Neuronal stem cell (in vitro differentiated cells): ENCODE measurements around the gene SPRTN.

Experiments
- DNase-seq: peaks from one replicate; pipeline ENCODE4 v3.0.0-alpha.2; 2013; ENCODE audit warnings: low spot score
- H2AFZ ChIP-seq: one replicate; pipeline ENCODE4 v1.6.1; 2013; ENCODE audit warnings: mild to moderate bottlenecking, low read length, inconsistent platforms
- H2AK5ac ChIP-seq: 2 replicates; pipeline ENCODE4 v1.6.1; 2013; ENCODE audit warnings: low read depth, mild to moderate bottlenecking, inconsistent platforms, low read length, moderate library complexity, mixed read lengths
- H2BK120ac ChIP-seq: 2 replicates; pipeline ENCODE4 v1.6.1; 2013; ENCODE audit warnings: low read depth, mild to moderate bottlenecking, inconsistent platforms, low read length, moderate library complexity, mixed read lengths
- H2BK12ac ChIP-seq: one replicate; pipeline ENCODE4 v1.6.1; 2013; ENCODE audit warnings: low read length, inconsistent platforms
- H2BK15ac ChIP-seq: 2 replicates; pipeline ENCODE4 v1.6.1; 2013; ENCODE audit warnings: mild to moderate bottlenecking, low read length, inconsistent platforms, mixed read lengths
- H2BK5ac ChIP-seq: one replicate; pipeline ENCODE4 v1.6.1; 2013; ENCODE audit warnings: inconsistent platforms, mild to moderate bottlenecking, low read length, moderate library complexity
- H3K14ac ChIP-seq: one replicate; pipeline ENCODE4 v1.6.1; 2013; ENCODE audit warnings: low read length, inconsistent platforms
- H3K18ac ChIP-seq: 2 replicates; pipeline ENCODE4 v1.6.1; 2013; ENCODE audit warnings: low read length, inconsistent platforms
- H3K23ac ChIP-seq: 2 replicates; pipeline ENCODE4 v1.6.1; 2013; ENCODE audit warnings: low read depth, mild to moderate bottlenecking, mixed read lengths, low read length, inconsistent platforms; ENCODE audit not compliant: poor library complexity
- H3K27ac ChIP-seq: replicated peaks from 3 replicates; pipeline ENCODE4 v1.5.1; 2013; ENCODE audit warnings: low read length, inconsistent platforms
- H3K27me3 ChIP-seq, 3 experiments: 2 replicates each; pipeline ENCODE4 v1.6.1; 2013; ENCODE audit warnings: low read length in 3 of 3, mild to moderate bottlenecking in 2 of 3, inconsistent platforms in 1 of 3, low read depth in 1 of 3, mixed read lengths in 1 of 3, moderate library complexity in 1 of 3; ENCODE audit not compliant: control insufficient read depth in 3 of 3, insufficient read depth in 3 of 3
- H3K36me3 ChIP-seq, 2 donors: replicated peaks in 1 of 2; 2 replicates each; pipeline ENCODE4 v1.6.1; 2013; ENCODE audit warnings: low read length in 2 of 2; ENCODE audit not compliant: control insufficient read depth in 2 of 2, insufficient read depth in 2 of 2
- H3K4ac ChIP-seq: 2 replicates; pipeline ENCODE4 v1.6.1; 2013; ENCODE audit warnings: inconsistent platforms, mild to moderate bottlenecking, low read length, moderate library complexity
- H3K4me1 ChIP-seq, 2 donors: 1 replicate in 1 of 2; 2 replicates in 1 of 2; pipeline ENCODE4 v1.6.1; 2013; ENCODE audit warnings: low read length in 2 of 2, low read depth in 1 of 2; ENCODE audit not compliant: control insufficient read depth in 2 of 2, insufficient read depth in 1 of 2
- H3K4me2 ChIP-seq: one replicate; pipeline ENCODE4 v1.6.1; 2013; ENCODE audit warnings: mild to moderate bottlenecking, low read length, inconsistent platforms; ENCODE audit not compliant: insufficient read depth, poor library complexity, severe bottlenecking
- H3K4me3 ChIP-seq, 2 donors: 2 replicates each; pipeline ENCODE4 v1.5.1; 2013; ENCODE audit warnings: low read length in 2 of 2, mild to moderate bottlenecking in 2 of 2, inconsistent platforms in 1 of 2, moderate library complexity in 1 of 2
- H3K79me1 ChIP-seq: one replicate; pipeline ENCODE4 v1.6.1; 2013; ENCODE audit warnings: low read depth, mild to moderate bottlenecking, inconsistent platforms, low read length, moderate library complexity
- H3K9ac ChIP-seq: one replicate; pipeline ENCODE4 v1.6.1; 2013; ENCODE audit warnings: mild to moderate bottlenecking, low read depth, low read length, inconsistent platforms; ENCODE audit not compliant: poor library complexity
- H3K9me3 ChIP-seq, 2 donors: replicated peaks in 1 of 2; 2 replicates each; pipeline versions ENCODE3 to v1.6.1; 2013; ENCODE audit warnings: low read length in 2 of 2, mild to moderate bottlenecking in 2 of 2, inconsistent platforms in 1 of 2, low read depth in 1 of 2, mixed read lengths in 1 of 2, moderate library complexity in 1 of 2; ENCODE audit not compliant: control insufficient read depth in 2 of 2, insufficient read depth in 1 of 2
- H4K8ac ChIP-seq: one replicate; pipeline ENCODE4 v1.6.1; 2013; ENCODE audit warnings: low read depth, mild to moderate bottlenecking, inconsistent platforms, low read length, moderate library complexity
- H4K91ac ChIP-seq: one replicate; pipeline ENCODE4 v1.6.1; 2013; ENCODE audit warnings: low read length, low read depth, mild to moderate bottlenecking, inconsistent platforms; ENCODE audit not compliant: poor library complexity
- WGBS, 2 donors: extraction: QIAGEN DNeasy Blood & Tissue Kit; methylation state at CpG; one replicate each; pipeline ENCODE4 v1.1.7; 2013; ENCODE audit warnings: missing lambda C conversion rate in 2 of 2, mixed read lengths in 1 of 2; ENCODE audit not compliant: insufficient read length in 2 of 2, insufficient replicate concordance in 1 of 2; ENCODE audit errors: extremely low coverage in 2 of 2; 5-methylcytosine and 5-hydroxymethylcytosine counted together

The SPRTN gene

GRCh38 chr1:231355171-231355570 is 17.1 kb downstream of the SPRTN start:
- Histone ChIP-seq H3K4ac (no peak overlapping the region), H3K4me3 (no peak overlapping the region), H3K4me1 (no peaks in the 10 kb centered on the region), H3K23ac (no peak overlapping the region), H2BK15ac (no peak overlapping the region), H3K9ac (no peak overlapping the region), H3K27me3 (no peaks in the 10 kb centered on the region), H2BK12ac (no peak overlapping the region), H3K27ac (no peak overlapping the region), H2BK5ac (no peak overlapping the region), H2AK5ac (no peak overlapping the region), H3K14ac (no peak overlapping the region), H2AFZ (no peak overlapping the region), H3K4me2 (no peak overlapping the region), H2BK120ac (no peak overlapping the region), H4K91ac (no peak overlapping the region), H3K18ac (no peak overlapping the region), H3K9me3 (no peaks in the 10 kb centered on the region), H3K79me1 (no peaks in the 10 kb centered on the region), H4K8ac (no peak overlapping the region), H3K36me3 (peaks cover 2 to 45% of the 10 kb centered on the region in 2 donors)
- WGBS, 2 donors = no CpG with 5 or more reads among the region's 3 CpGs
- no peak for DNase-seq

DNA sequence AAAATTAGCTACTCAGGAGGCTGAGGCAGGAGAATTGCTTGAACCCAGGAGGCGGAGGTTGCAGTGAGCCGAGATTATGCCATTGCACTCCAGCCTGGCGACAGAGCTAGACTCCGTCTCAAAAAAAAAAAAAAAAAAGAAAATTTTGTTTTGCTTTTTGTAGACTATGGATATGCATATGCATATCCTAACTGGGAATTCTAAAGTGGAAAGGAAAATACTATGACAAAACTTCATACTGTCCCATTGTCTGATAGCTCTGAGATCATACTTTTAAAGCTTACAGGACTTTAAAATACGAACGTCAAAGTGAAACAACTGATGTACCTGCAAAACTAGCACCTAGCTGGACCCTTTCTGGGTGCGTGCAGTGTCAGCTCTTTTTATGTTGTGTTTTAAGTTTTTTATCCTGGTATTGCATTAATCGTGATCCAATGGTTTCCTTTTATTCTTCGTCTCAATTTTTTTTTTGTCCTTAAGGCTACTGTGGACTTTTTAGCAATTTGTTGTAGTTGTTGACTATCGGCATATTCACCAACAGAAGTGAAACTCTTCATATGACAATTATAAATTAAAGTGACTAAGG is 19.2 kb downstream of the SPRTN start:
- no peak overlapping the region for H3K23ac ChIP-seq
- no peak for DNase-seq
- H2AK5ac ChIP-seq = no peak overlapping the region
- no peak overlapping the region for H4K91ac ChIP-seq
- no peak overlapping the region for H4K8ac ChIP-seq
- no peaks in the 10 kb centered on the region for H3K4me1 ChIP-seq
- no peak overlapping the region for H2BK120ac ChIP-seq
- no CpG with 5 or more reads among the region's 10 CpGs for WGBS, 2 donors
- no peak overlapping the region for H2BK15ac ChIP-seq
- H3K36me3 ChIP-seq = peaks cover 0 to 33% of the 10 kb centered on the region in 2 donors
- H3K4ac ChIP-seq = no peak overlapping the region
- no peak overlapping the region for H2BK12ac ChIP-seq
- no peak overlapping the region for H3K4me2 ChIP-seq
- no peak overlapping the region for H2BK5ac ChIP-seq
- H3K79me1 ChIP-seq = no peaks in the 10 kb centered on the region
- no peaks in the 10 kb centered on the region for H3K9me3 ChIP-seq
- H3K27me3 ChIP-seq = no peaks in the 10 kb centered on the region
- H3K14ac ChIP-seq = no peak overlapping the region
- H3K27ac ChIP-seq = no peak overlapping the region
- no peak overlapping the region for H3K9ac ChIP-seq
- H3K18ac ChIP-seq = no peak overlapping the region
- H3K4me3 ChIP-seq = no peak overlapping the region
- H2AFZ ChIP-seq = no peak overlapping the region

DNA sequence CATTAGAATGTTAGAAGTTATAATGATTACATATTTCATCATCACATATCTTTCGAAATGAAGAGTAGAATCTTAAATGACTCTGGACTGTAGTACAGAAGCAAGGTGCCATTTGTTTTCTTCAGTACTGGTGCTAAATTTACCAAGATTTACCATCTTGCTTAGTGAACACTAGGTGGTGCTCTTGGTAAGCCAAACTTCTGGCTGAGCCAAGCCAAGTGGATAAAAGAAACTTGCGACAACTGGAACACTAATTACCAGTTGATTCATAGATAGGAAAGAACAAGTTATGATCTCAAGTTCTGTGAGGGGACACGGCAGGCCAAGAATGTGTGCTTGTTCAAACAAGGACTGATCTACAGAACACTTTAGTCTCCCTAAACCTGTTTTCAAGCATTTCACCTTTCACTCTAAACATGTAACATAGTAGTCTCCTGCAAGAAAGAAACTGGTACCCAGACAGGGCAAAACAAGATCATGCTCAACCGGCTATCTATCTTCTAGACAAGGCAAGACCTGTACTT is 19.8 kb downstream of the SPRTN start:
- WGBS, 2 donors = no CpG with 5 or more reads among the region's 4 CpGs
- H3K14ac ChIP-seq = no peak overlapping the region
- no peaks in the 10 kb centered on the region for H3K9me3 ChIP-seq
- H3K27me3 ChIP-seq = no peaks in the 10 kb centered on the region
- no peak overlapping the region for H2AFZ ChIP-seq
- H3K23ac ChIP-seq = no peak overlapping the region
- H3K27ac ChIP-seq = no peak overlapping the region
- no peak overlapping the region for H3K4me3 ChIP-seq
- no peak overlapping the region for H3K18ac ChIP-seq
- no peak overlapping the region for H3K9ac ChIP-seq
- DNase-seq = peak; percentile 38
- H3K36me3 ChIP-seq = peaks cover 0 to 30% of the 10 kb centered on the region in 2 donors
- H3K4ac ChIP-seq = no peak overlapping the region
- H2BK5ac ChIP-seq = no peak overlapping the region
- H2BK12ac ChIP-seq = no peak overlapping the region
- no peak overlapping the region for H2BK15ac ChIP-seq
- H2BK120ac ChIP-seq = no peak overlapping the region
- no peak overlapping the region for H3K4me2 ChIP-seq
- no peak overlapping the region for H2AK5ac ChIP-seq
- H3K79me1 ChIP-seq = no peaks in the 10 kb centered on the region
- no peak overlapping the region for H4K8ac ChIP-seq
- H3K4me1 ChIP-seq = no peaks in the 10 kb centered on the region
- H4K91ac ChIP-seq = no peak overlapping the region

DNA sequence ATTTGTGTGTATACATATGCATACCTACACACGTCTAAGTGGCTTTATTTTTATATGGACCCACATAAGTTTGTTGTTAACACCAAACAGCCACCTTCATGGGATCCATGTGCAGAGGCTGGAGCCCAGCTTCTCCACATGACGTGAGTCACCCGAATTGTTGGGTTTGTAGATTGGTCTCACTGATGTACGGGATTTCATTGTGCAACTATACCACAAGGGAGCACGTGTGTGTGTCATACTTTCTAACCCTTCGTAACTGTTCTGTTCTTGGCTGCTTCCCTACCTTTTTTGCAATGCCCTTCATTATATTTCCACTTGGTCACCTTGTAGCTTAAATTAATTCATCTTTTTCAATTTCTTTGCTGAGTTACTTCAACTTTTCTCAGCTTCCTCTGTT is 21.0 kb downstream of the SPRTN start:
- Histone ChIP-seq H3K4me3 (no peak overlapping the region), H2AFZ (no peak overlapping the region), H2BK5ac (no peak overlapping the region), H4K91ac (no peak overlapping the region), H3K23ac (no peak overlapping the region), H3K27me3 (no peaks in the 10 kb centered on the region), H3K18ac (no peak overlapping the region), H3K27ac (no peak overlapping the region), H3K4me2 (no peak overlapping the region), H4K8ac (no peak overlapping the region), H3K14ac (no peak overlapping the region), H3K79me1 (no peaks in the 10 kb centered on the region), H3K4me1 (no peaks in the 10 kb centered on the region), H2BK120ac (no peak overlapping the region), H2AK5ac (no peak overlapping the region), H2BK15ac (no peak overlapping the region), H3K36me3 (peaks cover 0 to 23% of the 10 kb centered on the region in 2 donors), H3K9ac (no peak overlapping the region), H3K9me3 (no peaks in the 10 kb centered on the region), H2BK12ac (no peak overlapping the region), H3K4ac (no peak overlapping the region)
- no peak for DNase-seq
- no CpG with 5 or more reads among the region's 6 CpGs for WGBS, 2 donors
